ENCODE data around the gene CLN5. TPM values are rescaled to one million over a fixed set of nuclear protein-coding genes. Genes with fewer than 3 reads are reported as not detected.
"Not testable (repeated sequence)": the region's sequence is repeated elsewhere in the genome, so short reads cannot be mapped to it uniquely, and the experiment has no call there.

The CLN5 gene
- total RNA-seq, 6 experiments from 2014 or later = 14.7 to 26.5 (median 18.5) TPM

GRCh38 chr13:76955661-76956060 lies 36.2 kb upstream of the CLN5 start:
- Histone ChIP-seq H3K36me3 (no peaks in the 10 kb centered on the region), H3K9me3 (no peaks in the 10 kb centered on the region), H3K27me3 (no peaks in the 10 kb centered on the region), H3K4me1 (peaks cover 0 to 5% (median 0%) of the 10 kb centered on the region in 4 donors), H3K27ac (no peak overlapping the region), H3K4me3 (no peak overlapping the region)
- 94% methylated on average over 5 of the region's 5 CpGs for WGBS (ENCODE audit: insufficient coverage, low coverage, low lambda C conversion rate, missing lambda C conversion rate)
- no peak for TF ChIP-seq CTCF (IDR thresholded peaks at IDR 0.05)
- no peak for TF ChIP-seq POLR2A (IDR thresholded peaks at IDR 0.05)
- intact Hi-C loops (cut with DNase I) = no loop called here
- DNase-seq = no peak
- ATAC-seq = no peak

DNA sequence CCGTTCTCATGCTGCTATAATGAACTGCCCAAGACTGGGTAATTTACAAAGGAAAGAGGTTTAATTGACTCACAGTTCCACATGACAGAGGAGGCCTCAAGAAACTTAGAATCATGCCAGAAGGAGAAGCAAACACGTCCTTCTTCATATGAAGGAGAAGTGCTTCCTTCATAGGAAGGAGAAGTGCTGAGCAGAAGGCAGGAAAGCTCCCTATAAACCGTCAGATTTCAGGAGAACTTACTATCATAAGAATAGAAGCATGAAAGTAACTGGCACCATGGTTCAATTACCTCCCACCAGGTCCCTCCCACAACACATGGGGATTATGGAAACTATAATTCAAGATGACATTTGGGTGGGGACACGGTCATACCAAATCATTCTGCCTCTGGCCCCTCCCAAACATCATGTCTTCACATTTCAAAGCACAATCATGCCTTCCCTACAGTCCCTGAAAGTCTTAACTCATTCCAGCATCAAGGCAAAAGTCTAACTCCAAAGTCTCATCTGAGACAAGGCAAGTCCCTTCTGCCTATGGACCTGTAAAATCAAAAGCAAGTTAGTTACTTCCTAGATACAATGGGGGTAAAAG lies 32.9 kb upstream of the CLN5 start:
- TF ChIP-seq CTCF (IDR thresholded peaks at IDR 0.05) = no peak
- no peak for TF ChIP-seq POLR2A (IDR thresholded peaks at IDR 0.05)
- Histone ChIP-seq H3K4me3 (no peak overlapping the region), H3K27ac (no peak overlapping the region), H3K4me1 (peaks cover 0 to 5% (median 0%) of the 10 kb centered on the region in 4 donors), H3K9me3 (no peaks in the 10 kb centered on the region), H3K27me3 (no peaks in the 10 kb centered on the region), H3K36me3 (no peaks in the 10 kb centered on the region)
- WGBS (ENCODE audit: insufficient coverage, low coverage, low lambda C conversion rate, missing lambda C conversion rate) = 38% methylated on average over 3 of the region's 4 CpGs
- intact Hi-C loops (cut with DNase I) = no loop called here
- DNase-seq = no peak
- no peak for ATAC-seq

- H3K27me3 ChIP-seq; ATAC-seq; intact Hi-C loops (cut with DNase I); H3K4me1 ChIP-seq; H3K9me3 ChIP-seq; DNase-seq; H3K4me3 ChIP-seq; H3K27ac ChIP-seq; H3K36me3 ChIP-seq: not testable (repeated sequence)
These were observed 32.1 kb upstream of the CLN5 start for GRCh38 chr13:76959734-76960133.

- intact Hi-C loops (cut with DNase I) = no loop called here
- H3K36me3 ChIP-seq = no peaks in the 10 kb centered on the region
- ATAC-seq (peak; percentile 48 to 67 (median 50)), DNase-seq (peak in 2 of 3 donors; percentile 51 to 70)
- H3K27me3 ChIP-seq = no peaks in the 10 kb centered on the region
- H3K4me1 ChIP-seq = no peaks in the 10 kb centered on the region
- H3K4me3 ChIP-seq = no peak overlapping the region
- 38% methylated on average over 5 of the region's 6 CpGs for WGBS (ENCODE audit: insufficient coverage, low coverage, low lambda C conversion rate, missing lambda C conversion rate)
- no peak overlapping the region for H3K27ac ChIP-seq
- no peak for TF ChIP-seq CTCF (IDR thresholded peaks at IDR 0.05)
- TF ChIP-seq POLR2A (IDR thresholded peaks at IDR 0.05) = no peak
- H3K9me3 ChIP-seq = no peaks in the 10 kb centered on the region
These were observed 26.0 kb upstream of the CLN5 start for GRCh38 chr13:76965759-76966421.

- H3K9me3 ChIP-seq = no peaks in the 10 kb centered on the region
- 69% methylated on average over 6 of the region's 6 CpGs for WGBS (ENCODE audit: insufficient coverage, low coverage, low lambda C conversion rate, missing lambda C conversion rate)
- intact Hi-C loops (cut with DNase I) = no loop called here
- DNase-seq (no peak), ATAC-seq (no peak)
- H3K4me1 ChIP-seq = no peaks in the 10 kb centered on the region
- H3K27ac ChIP-seq = no peak overlapping the region
- H3K36me3 ChIP-seq = no peaks in the 10 kb centered on the region
- TF ChIP-seq CTCF (IDR thresholded peaks at IDR 0.05) (no peak), POLR2A (IDR thresholded peaks at IDR 0.05) (no peak)
- H3K27me3 ChIP-seq = no peaks in the 10 kb centered on the region
- H3K4me3 ChIP-seq = no peak overlapping the region
These were observed 24.9 kb upstream of the CLN5 start for GRCh38 chr13:76967031-76967430.
